NCI-H460 (cell line): ENCODE results near the gene PPIL3. TPM values are rescaled to one million over a fixed set of nuclear protein-coding genes. Genes with fewer than 3 reads are reported as not detected.
"Not testable (repeated sequence)": the region's sequence is repeated elsewhere in the genome, so short reads cannot be mapped to it uniquely, and the experiment has no call there.

Experiments
- DNase-seq: peaks from one replicate; pipeline ENCODE4 v3.0.0-alpha.2; 2016; ENCODE audit warnings: low read depth; ENCODE audit errors: extremely low read depth
- polyA plus RNA-seq: library from polyadenylated mRNA; depleted of rRNA; stranded (reverse); fragments of >200 nt; gene quantifications from 2 replicates; pipeline ENCODE4 v1.2.3, GENCODE V29; 2014; cell fraction: nucleus; rRNA removed
- total RNA-seq: library from RNA; depleted of rRNA; stranded (reverse); fragments of >200 nt; shearing (Covaris generic); gene quantifications from 2 replicates; pipeline ENCODE4 v1.2.3, GENCODE V29; 2014; rRNA removed

PPIL3 gene
- total RNA-seq, result 86.8 and 102 TPM in 2 replicates
- 36.9 and 51.5 TPM in 2 replicates for polyA plus RNA-seq

DNA sequence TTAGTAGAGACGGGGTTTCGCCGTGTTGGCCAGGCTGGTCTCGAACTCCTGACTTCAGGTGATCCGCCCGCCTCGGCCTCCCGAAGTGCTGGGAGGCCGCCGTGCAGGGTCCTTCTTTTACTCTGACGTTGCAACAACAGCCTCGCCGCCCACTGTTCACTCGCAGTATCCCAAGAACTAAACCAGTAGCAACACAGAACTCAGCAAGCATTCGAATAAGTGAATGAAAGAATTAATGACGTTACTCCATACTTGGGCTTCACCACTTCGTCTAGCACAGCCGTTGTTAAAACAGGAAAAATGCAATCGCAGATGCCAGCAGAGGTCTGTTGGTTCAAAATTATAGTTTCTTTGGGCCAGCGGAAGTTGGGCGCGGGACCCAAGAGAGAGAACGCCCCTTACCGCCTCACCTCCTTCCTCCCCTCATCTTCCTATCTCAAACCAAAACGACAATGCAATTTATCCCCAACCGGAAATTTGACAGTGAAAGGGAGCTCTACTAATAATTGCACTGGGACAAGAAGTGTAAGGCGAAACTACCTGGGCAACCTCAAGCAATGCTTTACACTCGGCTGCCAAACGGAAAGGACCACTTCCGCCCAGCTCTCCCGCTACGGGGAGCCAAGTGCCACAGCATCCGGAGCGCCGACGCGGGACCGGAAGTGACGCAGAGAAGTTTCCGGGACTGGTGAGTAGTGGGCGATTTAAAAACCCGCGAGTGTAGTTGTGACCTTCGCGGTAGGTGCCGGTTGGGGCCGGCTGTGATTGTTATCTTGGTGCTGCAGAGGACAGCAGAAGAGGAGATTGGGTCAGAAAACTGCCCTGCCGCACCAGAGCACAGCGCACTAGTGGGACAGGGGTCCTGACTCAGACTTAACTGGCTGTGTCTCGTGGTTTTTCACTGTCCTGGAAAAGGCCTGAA lies at the start of gene PPIL3, which contains the start of gene NIF3L1:
PPIL3 (minus strand) TSS at position 374 of the 922 bp plus-strand sequence. CDS start 1,462 bp downstream, outside the sequence.
NIF3L1 (plus strand) TSS at position 668 of the 922 bp plus-strand sequence. CDS start 2,573 bp downstream, outside the sequence.
- DNase-seq, result peak; percentile 97

DNA sequence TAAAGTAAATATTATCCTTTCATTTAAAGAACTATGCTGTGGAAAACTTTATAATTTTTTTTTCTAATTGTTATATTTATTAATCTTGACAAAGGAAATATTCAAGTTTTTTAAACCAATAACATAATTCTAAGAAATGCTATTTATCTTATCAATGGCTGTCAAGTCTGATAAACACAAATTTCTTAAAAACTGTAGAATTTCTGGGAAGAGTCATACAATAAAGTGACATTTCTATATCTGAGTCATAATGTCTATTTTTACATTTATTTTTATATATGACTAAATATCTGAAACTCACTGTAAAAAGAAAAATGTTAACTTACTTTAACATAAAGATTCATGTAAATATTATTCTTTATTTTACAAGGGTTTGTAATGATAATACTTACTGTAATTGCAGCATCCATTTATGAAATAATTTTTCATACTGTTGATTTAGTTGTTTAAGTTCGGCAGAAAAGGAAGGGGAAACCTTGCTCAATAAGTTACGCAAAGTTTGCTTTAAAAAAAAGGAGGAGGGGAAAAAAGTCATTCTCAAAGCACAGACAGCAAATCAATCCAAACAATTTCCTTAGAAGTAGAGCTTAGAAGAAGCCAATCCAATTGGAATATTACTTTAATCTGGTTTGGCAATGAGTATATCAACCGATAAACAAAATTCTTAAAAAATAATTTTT lies 42.2 kb upstream of the PPIL3 start:
- DNase-seq, result no peak

DNA sequence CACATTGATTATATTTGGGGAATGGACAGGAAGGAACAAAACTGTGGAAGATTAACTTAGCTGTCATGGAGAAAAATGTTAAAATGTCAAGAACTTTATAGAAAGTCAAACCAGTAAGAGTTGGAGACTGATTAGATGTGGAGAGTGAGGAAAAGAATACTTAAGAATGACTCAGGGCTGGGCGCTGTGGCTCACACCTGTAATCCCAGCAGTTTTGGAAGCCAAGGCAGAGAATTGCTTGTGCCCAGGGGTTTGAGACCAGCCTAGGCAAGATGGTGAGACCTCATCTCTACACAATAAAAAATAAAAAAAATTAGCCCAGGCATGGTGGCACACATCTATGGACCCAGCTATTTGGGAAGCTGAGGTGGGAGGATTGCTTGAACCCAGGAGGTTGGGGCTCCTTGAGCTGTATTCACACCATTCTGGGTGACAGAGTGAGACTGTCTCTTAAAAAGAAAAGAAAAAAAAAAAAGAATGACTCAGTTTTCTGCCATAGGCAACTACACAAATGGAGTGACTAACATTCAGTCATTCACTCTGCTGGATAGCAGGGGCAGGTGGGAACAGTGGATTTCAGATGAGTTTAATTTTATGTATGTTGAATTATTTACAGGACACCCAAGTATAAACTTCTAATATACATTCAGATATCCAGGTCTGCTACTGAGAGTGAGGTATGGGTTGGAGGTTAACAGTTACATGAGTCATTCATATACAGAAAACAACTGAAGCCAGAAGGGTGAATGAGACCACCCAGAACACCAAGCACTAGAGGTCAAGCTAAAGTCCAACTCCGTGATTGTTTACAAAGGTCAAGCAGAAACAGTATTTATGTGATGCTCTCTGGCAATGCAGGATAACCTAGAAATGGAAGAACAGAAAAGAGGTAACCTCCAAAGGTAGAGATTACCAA lies 40.7 kb upstream of the PPIL3 start:
- no peak for DNase-seq

DNA sequence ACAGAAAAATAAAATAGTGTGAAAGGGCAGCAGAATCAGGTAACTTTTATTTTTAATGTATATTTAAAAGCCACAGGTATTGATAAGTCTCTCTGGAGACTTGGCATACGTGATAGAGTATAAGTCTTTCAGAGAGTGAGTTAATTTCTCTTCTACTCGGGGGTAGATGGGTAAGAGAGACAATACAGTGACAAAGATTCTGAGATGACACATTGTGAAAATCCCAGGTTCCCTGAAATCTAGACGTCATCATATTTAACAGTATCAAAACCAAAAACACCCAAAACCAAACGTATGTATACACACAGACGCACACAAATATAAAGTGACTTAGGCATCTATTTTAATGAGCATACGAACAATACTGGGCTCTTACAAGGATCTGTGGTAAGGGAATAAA lies 33.6 kb upstream of the PPIL3 start:
- DNase-seq, result no peak

DNA sequence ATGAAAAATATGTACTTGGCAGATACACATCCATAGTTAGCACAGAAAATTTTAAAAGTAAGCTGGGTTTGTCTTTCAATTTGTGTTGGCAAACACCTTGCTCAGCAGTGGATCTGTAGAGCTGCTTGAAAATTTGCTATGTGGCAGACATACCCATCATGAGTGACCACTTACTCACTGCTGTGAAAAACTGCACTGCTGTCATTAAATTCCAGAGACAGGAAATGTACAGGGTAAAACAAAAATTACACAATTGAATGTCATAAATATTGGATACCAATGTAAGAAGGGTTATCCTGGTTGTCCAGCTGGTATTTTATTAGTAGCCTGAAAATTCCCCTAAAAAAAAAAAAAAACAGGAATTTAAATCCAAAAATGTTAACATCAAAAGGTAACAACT lies 24.8 kb upstream of the PPIL3 start:
- DNase-seq, result no peak

DNA sequence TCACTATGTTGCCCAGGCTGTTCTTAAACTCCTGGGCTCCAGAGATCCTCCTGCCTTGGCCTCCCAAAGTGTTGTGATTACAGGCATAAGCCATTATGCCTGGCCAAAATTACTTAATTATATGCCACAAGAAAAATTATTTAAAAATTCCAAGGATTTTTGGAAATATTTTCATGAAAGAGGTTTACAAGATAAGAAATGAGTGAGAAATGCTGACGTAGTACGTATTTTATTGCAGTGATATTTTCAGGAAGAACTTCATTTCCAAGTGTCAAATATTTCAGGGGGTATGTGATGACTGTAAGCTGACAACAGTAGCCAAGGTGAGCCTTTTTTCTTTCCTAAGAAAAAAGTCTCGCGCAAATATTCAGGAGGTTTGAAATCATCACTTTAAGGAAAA lies 21.1 kb upstream of the PPIL3 start:
- no peak for DNase-seq

DNA sequence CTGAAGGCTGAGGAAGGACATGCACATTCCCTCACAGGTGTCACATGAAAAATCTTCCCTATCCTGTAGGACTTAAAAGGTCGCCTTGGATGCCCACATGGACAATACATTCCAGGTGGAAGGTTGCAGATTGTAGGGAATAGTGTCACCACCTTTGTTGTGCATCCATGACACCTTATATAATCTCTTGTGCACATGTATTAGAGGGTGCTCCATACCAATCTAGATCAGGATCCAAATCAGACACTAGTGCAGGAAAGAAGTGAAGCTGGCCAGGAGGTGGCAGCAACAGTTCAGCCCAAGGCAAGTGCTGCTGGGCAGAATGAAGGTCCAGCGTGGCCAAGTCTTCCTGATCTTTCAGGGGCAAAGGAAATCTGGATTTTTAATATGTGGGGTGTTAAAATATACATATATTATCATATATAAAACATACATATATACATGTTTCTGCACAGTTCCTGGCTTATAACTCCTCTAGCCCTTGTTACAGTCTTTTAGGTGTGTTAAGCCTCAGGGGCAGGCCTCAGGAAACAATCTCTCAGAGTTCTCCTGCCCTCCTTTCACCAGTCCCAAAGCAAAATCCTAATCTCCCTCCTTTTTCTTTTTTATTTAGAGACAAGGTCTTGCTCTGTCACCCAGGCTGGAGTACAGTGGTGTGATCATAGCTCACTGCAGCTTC lies 16.9 kb upstream of the PPIL3 start:
- DNase-seq, result peak; percentile 77

DNA sequence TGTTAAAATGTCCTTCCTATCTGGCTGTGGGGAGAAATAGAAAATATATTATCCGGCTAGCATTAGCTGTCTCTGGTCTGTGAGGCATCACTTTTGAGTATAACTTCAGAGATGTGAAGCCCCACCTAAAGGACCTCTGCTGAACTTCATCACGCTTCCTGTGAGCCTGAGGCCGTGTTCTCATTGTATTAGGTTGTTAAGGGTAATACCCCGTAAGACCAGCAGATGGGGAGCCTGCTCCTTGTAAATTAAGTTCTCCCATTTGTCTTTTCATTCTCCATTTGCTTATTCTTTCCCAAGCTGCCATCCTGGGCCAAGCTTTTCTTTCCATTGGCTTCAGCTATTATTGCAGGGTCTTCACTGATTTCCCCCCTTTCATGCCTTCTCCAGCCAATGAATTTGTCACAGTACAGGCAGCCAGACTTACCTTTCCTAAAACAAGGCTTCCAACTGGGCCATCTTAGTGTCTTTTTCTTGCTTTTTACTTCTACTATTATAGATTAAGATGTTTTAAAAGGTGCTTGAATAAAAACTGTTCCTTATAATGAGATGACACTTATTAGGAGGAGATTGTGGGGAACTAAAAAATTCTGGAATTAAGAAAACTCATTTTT lies 12.7 kb upstream of the PPIL3 start:
- DNase-seq, result peak; percentile 90

DNA sequence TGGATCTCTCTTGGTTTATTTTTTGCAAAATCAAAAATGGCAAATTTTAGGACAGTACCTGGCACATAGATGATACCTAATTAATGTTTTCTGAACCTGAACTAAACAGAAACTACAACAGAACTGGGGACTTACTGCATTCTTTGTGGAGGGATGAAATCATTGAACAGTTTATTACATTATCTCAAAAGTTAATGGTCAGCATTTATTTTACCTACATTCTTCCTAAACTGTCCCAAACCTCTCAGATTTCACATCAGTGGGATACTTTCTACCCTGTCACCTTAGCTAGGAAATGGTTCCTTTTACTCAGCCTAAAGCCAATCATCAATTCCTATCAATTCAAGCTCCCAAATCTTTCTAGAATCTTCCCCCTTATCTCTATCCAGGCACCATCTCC lies 10.6 kb upstream of the PPIL3 start:
- no peak for DNase-seq

DNA sequence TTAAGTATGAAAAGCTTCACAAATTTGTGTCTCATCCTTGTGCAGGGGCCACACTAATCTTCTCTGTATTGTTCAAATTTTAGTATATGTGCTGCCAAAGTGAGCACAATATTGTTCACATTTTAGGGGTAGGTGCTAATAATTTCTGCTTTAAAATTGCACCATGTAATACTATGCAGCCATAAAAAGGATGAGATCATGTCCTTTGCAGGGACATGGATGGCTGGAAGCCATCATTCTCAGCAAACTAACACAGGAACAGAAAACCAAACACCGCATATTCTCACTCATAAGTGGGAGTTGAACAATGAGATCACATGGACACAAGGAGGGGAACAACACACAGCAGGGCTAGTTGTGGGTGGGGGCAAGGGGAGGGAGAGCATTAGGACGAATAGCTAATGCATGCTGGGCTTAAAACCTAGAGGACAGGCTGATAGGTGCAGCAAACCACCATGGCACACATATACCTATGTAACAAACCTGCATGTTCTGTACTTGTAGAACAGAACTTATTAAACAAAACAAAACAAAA lies 7.1 kb downstream of the PPIL3 start:
- not testable (repeated sequence) for DNase-seq

DNA sequence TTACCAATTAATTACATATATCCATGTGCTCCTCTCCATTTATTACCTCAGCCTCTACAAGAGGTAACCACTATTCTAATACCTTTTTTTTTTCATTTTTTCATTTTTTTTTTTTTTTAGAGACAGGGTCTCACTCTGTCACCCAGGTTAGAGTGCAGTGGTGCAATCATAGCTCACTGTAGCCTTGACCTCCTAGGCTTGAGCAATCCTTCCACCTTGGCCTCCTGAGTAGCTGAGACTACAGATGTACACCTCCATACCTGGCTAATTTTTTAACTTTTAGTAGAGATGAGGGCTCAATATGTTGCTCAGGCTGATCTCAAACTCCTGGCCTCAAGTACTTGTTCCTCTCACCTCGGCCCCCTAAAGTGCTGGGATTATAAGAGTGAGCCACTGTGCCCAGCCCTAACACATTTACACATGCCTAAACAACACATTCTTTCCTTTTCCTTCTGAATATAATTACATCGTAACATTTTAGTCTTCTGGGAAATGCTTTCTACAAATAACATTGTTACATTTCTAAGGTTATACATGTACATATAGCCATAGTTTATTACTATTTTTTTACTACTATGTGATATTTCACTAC lies 10.5 kb downstream of the PPIL3 start:
- DNase-seq, result no peak

DNA sequence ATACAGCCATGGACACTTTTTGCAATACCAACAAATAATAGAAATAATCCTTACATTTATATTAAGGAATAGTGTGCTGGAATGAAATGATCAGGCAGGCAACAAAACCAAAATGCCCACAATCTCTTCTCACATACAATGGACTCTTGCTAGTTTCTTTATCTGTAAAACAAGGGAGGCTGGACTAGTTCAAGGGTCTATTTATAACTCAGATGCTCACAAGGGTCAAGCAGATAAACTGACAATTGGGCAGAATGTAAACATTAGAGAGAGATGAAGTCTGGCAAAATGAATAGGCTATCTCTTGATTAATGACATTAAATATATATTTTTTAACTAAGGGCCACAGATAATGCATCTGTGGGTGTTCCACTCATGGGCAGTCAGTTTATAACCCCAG lies 11.4 kb downstream of the PPIL3 start:
- no peak for DNase-seq

DNA sequence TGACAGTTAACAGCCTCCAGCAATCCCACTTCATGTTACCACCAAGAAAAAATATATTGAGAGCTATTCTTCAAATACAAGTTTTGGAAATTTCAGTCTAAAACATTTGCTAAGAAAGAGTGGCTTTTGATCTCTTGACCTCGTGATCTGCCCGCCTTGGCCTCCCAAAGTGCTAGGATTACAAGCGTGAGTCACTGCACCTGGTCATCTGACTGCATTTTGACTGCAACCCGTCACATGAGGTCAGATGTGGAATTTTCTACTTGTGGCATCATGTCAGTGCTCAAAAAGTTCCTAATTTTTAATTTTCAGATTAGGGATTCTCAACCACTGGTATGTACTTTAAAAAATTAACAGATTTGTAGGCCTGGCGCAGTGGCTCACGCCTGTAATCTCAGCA lies 15.3 kb downstream of the PPIL3 start:
- DNase-seq, result no peak

DNA sequence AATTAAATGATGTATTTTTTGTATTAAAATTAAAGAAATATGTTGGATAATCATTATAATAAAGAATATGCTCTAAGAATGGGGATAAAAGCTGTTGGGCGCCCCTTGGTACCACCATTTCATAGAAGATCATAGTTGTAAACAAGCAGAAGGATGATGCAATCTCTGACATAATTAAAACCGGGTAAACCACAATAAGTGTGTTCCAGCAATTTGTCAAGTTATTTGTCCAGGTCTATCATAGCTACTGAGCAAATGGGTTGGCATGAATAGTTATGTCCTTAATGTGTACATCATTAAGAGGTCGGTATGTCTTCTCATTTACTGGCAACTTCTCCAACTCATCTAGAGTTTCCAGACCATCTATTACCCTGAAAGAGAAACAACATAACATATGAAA lies 17.7 kb downstream of the PPIL3 start:
- DNase-seq, result no peak

DNA sequence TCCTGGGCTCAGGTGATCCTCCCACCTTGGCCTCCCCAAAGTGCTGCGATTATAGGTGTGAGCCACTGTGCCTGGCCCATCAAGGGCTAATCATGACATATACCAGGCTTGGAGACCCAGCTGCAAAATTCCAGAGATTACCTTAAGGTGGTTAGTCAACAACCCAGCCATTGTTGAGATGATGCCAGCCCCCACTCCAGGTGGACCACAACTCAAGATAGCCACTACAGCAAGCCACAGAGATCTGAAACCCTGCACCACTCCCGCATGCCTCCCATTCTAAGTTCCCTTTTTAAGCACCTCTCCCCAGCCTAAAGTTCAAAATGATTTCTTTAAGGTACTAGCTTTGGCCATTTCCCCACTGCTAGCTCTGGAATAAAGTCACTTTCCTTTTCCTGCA lies 19.9 kb downstream of the PPIL3 start:
- DNase-seq, result no peak

DNA sequence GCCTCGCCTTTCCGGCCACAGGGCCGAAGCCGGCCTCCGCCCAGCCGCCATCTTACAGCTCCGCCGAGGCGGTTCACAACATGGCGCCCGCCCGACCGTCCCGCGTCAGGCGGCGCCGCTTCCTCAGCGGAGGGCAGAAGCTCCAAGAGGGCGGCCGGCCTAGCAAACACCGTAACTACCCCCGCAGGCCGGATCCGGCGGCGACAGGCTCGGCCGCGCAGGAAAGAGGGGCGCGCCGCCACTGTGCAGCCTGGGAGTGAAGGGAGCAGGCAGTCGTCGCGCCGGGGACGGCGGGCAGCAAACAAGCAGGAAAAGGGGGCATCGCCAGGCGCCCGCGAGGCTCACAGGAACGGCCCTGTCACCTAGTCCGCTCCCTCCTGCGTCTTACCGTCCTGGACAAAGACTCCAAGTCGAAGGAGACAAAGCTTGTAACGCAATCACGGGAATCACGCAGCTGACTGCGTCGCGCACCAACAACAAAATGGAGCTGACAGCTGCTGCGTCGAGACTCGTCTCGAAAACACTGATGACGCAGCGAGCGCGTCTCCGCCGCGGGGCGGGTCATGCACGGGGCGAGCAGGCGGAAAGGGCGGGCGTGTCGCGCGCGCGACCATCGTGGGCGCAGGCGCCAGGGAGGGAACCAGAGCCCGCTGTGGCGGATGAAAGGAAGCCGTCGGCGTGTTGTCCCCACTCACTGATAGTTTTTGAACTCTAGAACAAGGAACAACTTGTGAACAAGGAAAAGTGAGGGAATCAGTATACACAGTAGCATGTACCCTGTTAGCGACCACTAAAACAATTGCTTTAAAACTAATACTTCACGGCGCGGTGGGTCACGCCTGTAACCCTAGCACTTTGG lies 24.5 kb downstream of the PPIL3 start, which contains the start of gene CLK1:
CLK1 (minus strand) TSS at position 483 of the 859 bp plus-strand sequence. CDS start 2,796 bp downstream, outside the sequence.
- peak; percentile 86 for DNase-seq

DNA sequence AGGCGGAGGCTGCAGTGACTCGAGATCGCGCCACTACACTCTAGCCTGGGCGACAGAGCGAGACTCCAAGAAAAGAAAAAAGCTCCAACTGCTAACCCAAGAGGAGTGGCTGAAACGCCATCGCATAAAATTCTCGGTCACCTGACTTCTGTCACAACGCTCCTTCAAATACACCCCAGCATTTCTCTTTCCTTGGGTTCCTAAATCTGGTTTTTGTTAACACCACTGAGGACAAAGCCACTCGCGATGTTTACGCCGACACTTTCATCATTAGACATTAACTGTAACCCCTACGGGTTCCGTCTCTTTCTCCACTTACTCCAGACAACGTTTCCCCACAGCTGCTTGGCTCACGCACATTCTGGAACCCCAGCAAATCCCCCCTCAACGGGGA lies 25.1 kb downstream of the PPIL3 start:
- DNase-seq, result no peak

DNA sequence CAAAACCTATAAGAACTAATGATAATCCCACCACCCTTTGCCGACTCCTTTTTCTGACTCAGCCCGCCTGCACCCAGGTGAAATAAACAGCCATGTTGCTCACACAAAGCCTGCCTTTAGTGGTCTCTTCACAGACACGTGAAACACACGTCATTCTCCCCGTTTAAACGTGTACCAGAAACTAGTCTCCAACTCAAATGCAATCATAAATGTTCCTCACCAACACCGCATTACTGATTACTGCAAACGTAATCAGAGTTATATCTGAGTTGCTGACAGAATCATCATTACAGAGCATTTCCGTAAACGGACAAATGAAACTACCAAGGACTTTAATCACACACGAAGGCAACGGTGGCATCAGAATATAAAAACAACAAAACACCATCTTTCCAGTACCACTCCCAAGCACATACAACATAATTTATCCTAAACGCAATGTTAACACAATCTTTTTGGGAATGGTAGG lies 26.3 kb downstream of the PPIL3 start:
- peak; percentile 67 for DNase-seq
